ENCODE data around the gene TJP1.
A peak's percentile ranks its signal among the peaks of the same experiment; 100 is the strongest.
"Not testable (repeated sequence)": the region's sequence is repeated elsewhere in the genome, so short reads cannot be mapped to it uniquely, and the experiment has no call there.

The TJP1 gene

GRCh38 chr15:29840054-29840453 lies 17.8 kb upstream of the TJP1 start:
- no peak for FAIRE-seq
- no peak for DNase-seq (ENCODE audit: insufficient read length, low spot score)

- DNase-seq (ENCODE audit: insufficient read length, low spot score) = no peak
- no peak for FAIRE-seq
Observed at GRCh38 chr15:29838352-29839010, 16.2 kb upstream of the TJP1 start.

- FAIRE-seq (no peak), DNase-seq (ENCODE audit: insufficient read length, low spot score) (no peak)
Observed at GRCh38 chr15:29835301-29835700, 13.0 kb upstream of the TJP1 start.

GRCh38 chr15:29832709-29833108 lies 10.4 kb upstream of the TJP1 start:
- FAIRE-seq (no peak), DNase-seq (ENCODE audit: insufficient read length, low spot score) (no peak)

- no peak for DNase-seq (ENCODE audit: insufficient read length, low spot score)
- no peak for FAIRE-seq
Observed at GRCh38 chr15:29826908-29827820, 4.9 kb upstream of the TJP1 start.

- no peak for FAIRE-seq
- no peak for DNase-seq (ENCODE audit: insufficient read length, low spot score)
Observed at GRCh38 chr15:29825227-29825626, 3.0 kb upstream of the TJP1 start.

GRCh38 chr15:29822684-29823459 lies 604 bp upstream of the TJP1 start:
- DNase-seq (ENCODE audit: insufficient read length, low spot score) = peak; percentile 38
- peak; percentile 42 for FAIRE-seq

GRCh38 chr15:29821416-29822099 lies 710 bp downstream of the TJP1 start:
- DNase-seq (ENCODE audit: insufficient read length, low spot score) (peak; percentile 60), FAIRE-seq (peak; percentile 48)

- DNase-seq (ENCODE audit: insufficient read length, low spot score) = no peak
Observed at GRCh38 chr15:29820394-29821154, 1.7 kb downstream of the TJP1 start.

GRCh38 chr15:29819979-29820378 lies 2.3 kb downstream of the TJP1 start:
- DNase-seq (ENCODE audit: insufficient read length, low spot score) = no peak

More at GRCh38 chr15:29820394-29821154, 1.7 kb downstream of the TJP1 start:
- no peak for FAIRE-seq

GRCh38 chr15:29818141-29818540 lies 4.1 kb downstream of the TJP1 start:
- DNase-seq (ENCODE audit: insufficient read length, low spot score) (no peak), FAIRE-seq (no peak)

More at GRCh38 chr15:29819979-29820378, 2.3 kb downstream of the TJP1 start:
- no peak for FAIRE-seq

GRCh38 chr15:29817455-29817854 lies 4.8 kb downstream of the TJP1 start:
- not testable (repeated sequence) for FAIRE-seq; DNase-seq (ENCODE audit: insufficient read length, low spot score)

- no peak for DNase-seq (ENCODE audit: insufficient read length, low spot score)
- FAIRE-seq = no peak
Observed at GRCh38 chr15:29815000-29815710, 7.1 kb downstream of the TJP1 start.

GRCh38 chr15:29813009-29813408 lies 9.3 kb downstream of the TJP1 start:
- FAIRE-seq = no peak

GRCh38 chr15:29812384-29812694 lies 9.9 kb downstream of the TJP1 start:
- FAIRE-seq (no peak), DNase-seq (ENCODE audit: insufficient read length, low spot score) (no peak)

More at GRCh38 chr15:29813009-29813408, 9.3 kb downstream of the TJP1 start:
- no peak for DNase-seq (ENCODE audit: insufficient read length, low spot score)

GRCh38 chr15:29811691-29812383 lies 10.4 kb downstream of the TJP1 start:
- DNase-seq (ENCODE audit: insufficient read length, low spot score) (no peak), FAIRE-seq (no peak)

GRCh38 chr15:29805708-29806104 lies 16.6 kb downstream of the TJP1 start:
- FAIRE-seq = no peak
- DNase-seq (ENCODE audit: insufficient read length, low spot score) = no peak

GRCh38 chr15:29805043-29805707 lies 17.1 kb downstream of the TJP1 start:
- no peak for FAIRE-seq

More at GRCh38 chr15:29805043-29805707, 17.1 kb downstream of the TJP1 start:
- no peak for DNase-seq (ENCODE audit: insufficient read length, low spot score)

Measured in HTR-8/SVneo (cell line).